22Rv1 (cell line): Measurements from ENCODE around the gene SYT7.

Experiments
- ZFX ChIP-seq: fragments of 450-650 bp; IDR thresholded peaks from 2 replicates; pipeline ENCODE4 v1.6.1; 2017; ENCODE audit warnings: antibody characterized with exemption, borderline replicate concordance
- TF ChIP-seq, protein P1 (sequence below): fragments of 450-650 bp; IDR thresholded peaks from 2 replicates; pipeline ENCODE4 v1.5.1; 2017; ENCODE audit warnings: mild to moderate bottlenecking

DNA sequence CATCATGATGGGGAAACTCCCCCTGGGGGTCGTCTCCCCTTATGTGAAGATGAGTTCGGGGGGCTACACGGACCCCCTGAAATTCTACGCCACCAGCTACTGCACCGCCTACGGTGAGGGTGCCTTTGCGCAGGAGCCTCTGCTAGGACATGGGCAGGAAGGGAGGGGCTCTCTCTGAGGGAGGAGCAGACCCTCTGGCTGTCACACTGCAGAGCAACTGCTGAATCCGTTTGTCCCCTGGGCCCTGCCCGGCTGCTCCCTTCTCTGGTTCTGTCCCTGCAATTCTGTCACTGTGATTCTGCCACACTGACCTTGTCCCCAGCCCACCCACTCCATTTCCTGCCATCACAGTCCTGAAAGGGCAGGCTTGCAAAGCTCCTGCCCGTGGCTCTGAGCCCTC, 99.1 kb downstream of the SYT7 start:
- TF ChIP-seq, protein P1, sequence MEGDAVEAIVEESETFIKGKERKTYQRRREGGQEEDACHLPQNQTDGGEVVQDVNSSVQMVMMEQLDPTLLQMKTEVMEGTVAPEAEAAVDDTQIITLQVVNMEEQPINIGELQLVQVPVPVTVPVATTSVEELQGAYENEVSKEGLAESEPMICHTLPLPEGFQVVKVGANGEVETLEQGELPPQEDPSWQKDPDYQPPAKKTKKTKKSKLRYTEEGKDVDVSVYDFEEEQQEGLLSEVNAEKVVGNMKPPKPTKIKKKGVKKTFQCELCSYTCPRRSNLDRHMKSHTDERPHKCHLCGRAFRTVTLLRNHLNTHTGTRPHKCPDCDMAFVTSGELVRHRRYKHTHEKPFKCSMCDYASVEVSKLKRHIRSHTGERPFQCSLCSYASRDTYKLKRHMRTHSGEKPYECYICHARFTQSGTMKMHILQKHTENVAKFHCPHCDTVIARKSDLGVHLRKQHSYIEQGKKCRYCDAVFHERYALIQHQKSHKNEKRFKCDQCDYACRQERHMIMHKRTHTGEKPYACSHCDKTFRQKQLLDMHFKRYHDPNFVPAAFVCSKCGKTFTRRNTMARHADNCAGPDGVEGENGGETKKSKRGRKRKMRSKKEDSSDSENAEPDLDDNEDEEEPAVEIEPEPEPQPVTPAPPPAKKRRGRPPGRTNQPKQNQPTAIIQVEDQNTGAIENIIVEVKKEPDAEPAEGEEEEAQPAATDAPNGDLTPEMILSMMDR: no peak
- no peak for TF ChIP-seq ZFX
